Measurements from ENCODE around the gene CD300C. TPM values are rescaled to one million over a fixed set of nuclear protein-coding genes. Genes with fewer than 3 reads are reported as not detected.

Gene CD300C
- total RNA-seq, 6 donors from 2014 or later = 0.98 to 19.4 (median 9.7) TPM

GRCh38 chr17:74525781-74526288 lies 20.1 kb downstream of the CD300C start:
- no peak overlapping the region for H3K4me3 ChIP-seq
- DNase-seq = no peak
- no peaks in the 10 kb centered on the region for H3K27me3 ChIP-seq
- H3K4me1 ChIP-seq = no peaks in the 10 kb centered on the region
- peaks cover 0 to 10% (median 2%) of the 10 kb centered on the region in 4 donors for H3K9me3 ChIP-seq
- TF ChIP-seq POLR2AphosphoS5 (IDR thresholded peaks at IDR 0.05) = no peak
- TF ChIP-seq EP300 (IDR thresholded peaks at IDR 0.05) = no peak
- TF ChIP-seq POLR2A (IDR thresholded peaks at IDR 0.05) = no peak
- TF ChIP-seq CTCF (IDR thresholded peaks at IDR 0.05) = no peak
- H3K27ac ChIP-seq = no peak overlapping the region
- 83 to 90% methylated on average over 14 of the region's 14 CpGs for WGBS, 2 donors
- no peaks in the 10 kb centered on the region for H3K36me3 ChIP-seq
- no peak for ATAC-seq (ENCODE audit: low FRiP score in 2 of 2)

GRCh38 chr17:74525465-74525725 lies 20.5 kb downstream of the CD300C start:
- Histone ChIP-seq H3K4me3 (no peak overlapping the region), H3K4me1 (no peaks in the 10 kb centered on the region), H3K27ac (no peak overlapping the region), H3K27me3 (no peaks in the 10 kb centered on the region), H3K36me3 (no peaks in the 10 kb centered on the region), H3K9me3 (peaks cover 0 to 10% (median 2%) of the 10 kb centered on the region in 4 donors)
- DNase-seq (no peak), ATAC-seq (ENCODE audit: low FRiP score in 2 of 2) (no peak)
- no peak for TF ChIP-seq EP300 (IDR thresholded peaks at IDR 0.05)
- no peak for TF ChIP-seq CTCF (IDR thresholded peaks at IDR 0.05)
- no peak for TF ChIP-seq POLR2AphosphoS5 (IDR thresholded peaks at IDR 0.05)
- no peak for TF ChIP-seq POLR2A (IDR thresholded peaks at IDR 0.05)
- 87 to 93% methylated on average over 1 of the region's 1 CpG for WGBS, 2 donors

GRCh38 chr17:74524653-74525464 lies 21.1 kb downstream of the CD300C start:
- ATAC-seq (ENCODE audit: low FRiP score in 2 of 2) = no peak
- DNase-seq = no peak
- Histone ChIP-seq H3K9me3 (peaks cover 0 to 10% (median 2%) of the 10 kb centered on the region in 4 donors), H3K27ac (no peak overlapping the region), H3K36me3 (no peaks in the 10 kb centered on the region), H3K27me3 (no peaks in the 10 kb centered on the region), H3K4me1 (no peaks in the 10 kb centered on the region), H3K4me3 (no peak overlapping the region)
- no peak for TF ChIP-seq CTCF (IDR thresholded peaks at IDR 0.05)
- TF ChIP-seq POLR2A (IDR thresholded peaks at IDR 0.05) = no peak
- no peak for TF ChIP-seq POLR2AphosphoS5 (IDR thresholded peaks at IDR 0.05)
- TF ChIP-seq EP300 (IDR thresholded peaks at IDR 0.05) = no peak
- 81% methylated on average over 8 to 11 of the region's 11 CpGs for WGBS, 2 donors

- Histone ChIP-seq H3K9me3 (peaks cover 0 to 10% (median 2%) of the 10 kb centered on the region in 4 donors), H3K27ac (peak overlapping the region in 1 of 4 donors; percentile 87), H3K36me3 (no peaks in the 10 kb centered on the region), H3K4me1 (no peaks in the 10 kb centered on the region), H3K4me3 (no peak overlapping the region), H3K27me3 (no peaks in the 10 kb centered on the region)
- TF ChIP-seq POLR2A (IDR thresholded peaks at IDR 0.05) = no peak
- TF ChIP-seq POLR2AphosphoS5 (IDR thresholded peaks at IDR 0.05) = no peak
- TF ChIP-seq EP300 (IDR thresholded peaks at IDR 0.05) = no peak
- TF ChIP-seq CTCF (IDR thresholded peaks at IDR 0.05) = no peak
- DNase-seq (no peak), ATAC-seq (ENCODE audit: low FRiP score in 2 of 2) (no peak)
- WGBS, 2 donors = 83 to 86% methylated on average over 3 of the region's 3 CpGs
These were observed 22.6 kb downstream of the CD300C start for GRCh38 chr17:74523308-74523707.

All from upper lobe of left lung (tissue), 6 donors.